GM10266 (cell line): ENCODE measurements around the gene ASCL1.

ENCODE experiments used
- DNase-seq: peaks from one replicate; pipeline ENCODE4 v3.0.0; 2012; ENCODE audit errors: extremely low spot score
- TF ChIP-seq, protein P1 (sequence below): IDR thresholded peaks from 2 replicates; pipeline ENCODE4 v1.5.1; 2012; ENCODE audit warnings: mild to moderate bottlenecking, low read depth; ENCODE audit not compliant: control insufficient read depth, insufficient read depth; ENCODE audit errors: missing control alignments

The ASCL1 gene

DNA sequence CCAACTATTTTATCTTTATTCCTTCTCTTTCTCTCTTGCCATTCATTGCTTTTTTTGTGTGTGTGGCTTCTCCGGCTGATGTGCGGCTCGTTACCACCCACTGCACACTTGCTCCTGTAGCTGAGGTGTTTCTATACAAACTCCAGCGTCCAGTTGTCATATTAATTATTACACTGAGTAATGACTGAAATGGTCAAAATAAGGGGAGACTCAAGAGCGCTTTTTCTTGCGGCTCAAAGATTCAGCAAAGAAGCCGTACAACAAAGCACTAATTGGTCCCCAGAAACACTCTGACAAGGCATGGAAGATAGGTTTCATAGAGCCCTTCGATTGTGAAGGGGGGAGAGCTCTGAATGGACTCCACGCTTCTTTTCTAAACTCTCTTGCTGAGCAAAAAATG lies 5.6 kb upstream of the ASCL1 start:
- DNase-seq: no peak

DNA sequence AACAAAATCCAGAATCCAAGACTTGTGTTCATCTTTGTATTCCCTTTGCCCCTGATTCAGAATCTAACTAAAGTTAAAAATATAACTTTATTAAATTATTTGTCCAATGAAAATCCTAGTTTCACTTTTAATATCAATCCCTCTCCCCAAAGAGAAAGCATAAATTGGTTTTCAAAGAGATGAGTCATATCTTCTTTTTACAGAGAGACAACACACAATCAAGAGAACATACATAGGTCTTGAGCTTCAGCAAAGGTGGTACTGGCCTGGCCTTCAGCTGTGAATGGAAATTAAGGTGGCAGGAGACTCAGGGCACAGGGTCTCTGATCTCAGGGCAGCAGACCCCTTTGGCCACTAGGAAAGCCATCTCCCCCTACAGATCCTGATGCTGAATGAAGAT lies 4.3 kb upstream of the ASCL1 start:
- peak; percentile 71 for DNase-seq
- TF ChIP-seq, protein P1, sequence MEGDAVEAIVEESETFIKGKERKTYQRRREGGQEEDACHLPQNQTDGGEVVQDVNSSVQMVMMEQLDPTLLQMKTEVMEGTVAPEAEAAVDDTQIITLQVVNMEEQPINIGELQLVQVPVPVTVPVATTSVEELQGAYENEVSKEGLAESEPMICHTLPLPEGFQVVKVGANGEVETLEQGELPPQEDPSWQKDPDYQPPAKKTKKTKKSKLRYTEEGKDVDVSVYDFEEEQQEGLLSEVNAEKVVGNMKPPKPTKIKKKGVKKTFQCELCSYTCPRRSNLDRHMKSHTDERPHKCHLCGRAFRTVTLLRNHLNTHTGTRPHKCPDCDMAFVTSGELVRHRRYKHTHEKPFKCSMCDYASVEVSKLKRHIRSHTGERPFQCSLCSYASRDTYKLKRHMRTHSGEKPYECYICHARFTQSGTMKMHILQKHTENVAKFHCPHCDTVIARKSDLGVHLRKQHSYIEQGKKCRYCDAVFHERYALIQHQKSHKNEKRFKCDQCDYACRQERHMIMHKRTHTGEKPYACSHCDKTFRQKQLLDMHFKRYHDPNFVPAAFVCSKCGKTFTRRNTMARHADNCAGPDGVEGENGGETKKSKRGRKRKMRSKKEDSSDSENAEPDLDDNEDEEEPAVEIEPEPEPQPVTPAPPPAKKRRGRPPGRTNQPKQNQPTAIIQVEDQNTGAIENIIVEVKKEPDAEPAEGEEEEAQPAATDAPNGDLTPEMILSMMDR: no peak

More for the DNA sequence above, 5.6 kb upstream of the ASCL1 start:
- TF ChIP-seq, protein P1: no peak

DNA sequence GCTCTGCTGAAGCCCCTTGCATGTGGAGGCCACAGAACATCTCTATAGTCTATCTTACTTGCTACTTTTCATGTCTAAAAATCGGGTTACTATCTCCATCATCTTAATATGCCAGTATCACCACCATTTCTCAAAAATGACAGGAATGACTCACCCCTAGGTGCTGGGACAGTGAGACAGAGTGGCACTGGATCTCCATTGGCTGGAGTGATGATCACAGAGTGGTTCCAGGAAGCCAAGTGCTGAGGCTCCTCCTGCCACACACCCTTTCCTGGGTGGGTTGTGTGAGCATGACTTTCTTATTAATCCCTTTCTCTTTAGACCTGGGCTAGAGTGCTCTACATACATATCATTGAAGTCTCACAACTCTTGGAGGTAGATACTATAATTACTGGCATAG lies 3.3 kb upstream of the ASCL1 start:
- DNase-seq: peak; percentile 48
- TF ChIP-seq, protein P1: no peak

DNA sequence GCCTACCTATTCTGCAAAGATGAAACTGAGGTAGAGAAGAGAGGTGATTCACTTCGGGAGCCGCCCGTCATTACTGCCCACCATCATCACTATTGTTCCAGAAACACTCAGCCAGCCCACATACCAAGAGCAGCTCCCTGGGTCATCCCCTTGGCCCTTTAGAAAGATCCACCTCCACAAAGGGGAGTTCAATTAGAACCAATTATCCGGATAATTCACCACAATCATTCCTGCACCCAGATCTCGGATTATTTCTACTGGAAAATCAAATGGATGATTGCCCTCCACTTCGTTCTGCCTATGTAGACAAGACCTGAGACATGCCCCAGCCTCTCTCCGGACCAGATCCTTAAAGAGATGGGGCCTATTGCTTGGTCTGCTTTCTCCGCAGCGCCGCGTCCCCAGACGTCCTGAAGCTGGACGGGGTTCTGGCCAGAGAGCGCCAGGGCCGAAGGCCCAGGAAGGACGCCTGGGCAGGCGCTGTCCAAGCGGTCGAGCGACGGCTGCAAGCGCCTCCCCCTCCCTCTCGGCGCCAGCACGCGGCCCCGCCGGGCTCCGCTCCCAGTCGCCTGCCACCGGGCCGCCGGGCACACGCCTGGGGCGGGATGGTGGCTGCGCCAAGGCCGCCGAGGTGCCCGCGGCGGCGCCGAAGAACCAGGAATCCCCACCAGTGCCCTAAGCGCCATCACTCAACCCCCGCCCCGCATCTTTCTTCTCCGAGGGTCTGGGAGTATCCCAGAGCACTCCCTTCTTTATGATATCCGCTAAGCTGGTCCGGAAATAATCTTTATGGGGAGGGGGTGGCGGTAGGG lies 1.3 kb upstream of the ASCL1 start:
- TF ChIP-seq, protein P1: no peak
- peak; percentile 36 for DNase-seq

DNA sequence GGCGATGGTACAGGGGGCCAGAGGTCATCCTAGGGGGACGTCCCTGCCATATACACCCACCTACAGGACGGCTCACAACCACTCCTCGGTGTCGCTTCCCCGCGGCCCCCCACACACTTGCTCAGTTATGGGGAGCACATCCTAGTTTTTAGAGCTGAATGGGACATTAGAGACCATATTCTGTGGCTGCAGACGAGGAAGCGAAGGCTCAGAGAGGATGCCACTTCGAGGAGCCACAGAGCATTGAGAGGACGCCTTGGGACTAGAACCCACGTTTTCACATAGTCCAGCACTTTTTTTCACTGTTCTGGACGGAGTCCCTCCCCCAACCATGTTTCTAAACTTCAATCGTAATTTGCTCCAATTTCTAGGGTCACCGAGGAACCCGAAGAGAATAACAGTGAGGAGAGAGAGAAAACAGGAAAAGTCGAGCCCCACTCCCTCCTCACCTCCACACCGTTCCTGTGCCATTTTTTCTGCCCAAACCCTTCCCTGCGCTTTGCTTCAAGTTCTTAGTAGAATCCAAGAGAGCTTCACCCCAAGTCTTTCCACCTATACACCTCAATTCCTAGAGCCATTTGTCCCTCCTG lies 641 bp upstream of the ASCL1 start:
- peak; percentile 41 for DNase-seq
- TF ChIP-seq, protein P1: no peak

DNA sequence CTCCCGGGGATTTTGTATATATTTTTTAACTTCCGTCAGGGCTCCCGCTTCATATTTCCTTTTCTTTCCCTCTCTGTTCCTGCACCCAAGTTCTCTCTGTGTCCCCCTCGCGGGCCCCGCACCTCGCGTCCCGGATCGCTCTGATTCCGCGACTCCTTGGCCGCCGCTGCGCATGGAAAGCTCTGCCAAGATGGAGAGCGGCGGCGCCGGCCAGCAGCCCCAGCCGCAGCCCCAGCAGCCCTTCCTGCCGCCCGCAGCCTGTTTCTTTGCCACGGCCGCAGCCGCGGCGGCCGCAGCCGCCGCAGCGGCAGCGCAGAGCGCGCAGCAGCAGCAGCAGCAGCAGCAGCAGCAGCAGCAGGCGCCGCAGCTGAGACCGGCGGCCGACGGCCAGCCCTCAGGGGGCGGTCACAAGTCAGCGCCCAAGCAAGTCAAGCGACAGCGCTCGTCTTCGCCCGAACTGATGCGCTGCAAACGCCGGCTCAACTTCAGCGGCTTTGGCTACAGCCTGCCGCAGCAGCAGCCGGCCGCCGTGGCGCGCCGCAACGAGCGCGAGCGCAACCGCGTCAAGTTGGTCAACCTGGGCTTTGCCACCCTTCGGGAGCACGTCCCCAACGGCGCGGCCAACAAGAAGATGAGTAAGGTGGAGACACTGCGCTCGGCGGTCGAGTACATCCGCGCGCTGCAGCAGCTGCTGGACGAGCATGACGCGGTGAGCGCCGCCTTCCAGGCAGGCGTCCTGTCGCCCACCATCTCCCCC lies 777 bp downstream of the ASCL1 start:
- TF ChIP-seq, protein P1: peak; percentile 28
- DNase-seq: peak; percentile 72

DNA sequence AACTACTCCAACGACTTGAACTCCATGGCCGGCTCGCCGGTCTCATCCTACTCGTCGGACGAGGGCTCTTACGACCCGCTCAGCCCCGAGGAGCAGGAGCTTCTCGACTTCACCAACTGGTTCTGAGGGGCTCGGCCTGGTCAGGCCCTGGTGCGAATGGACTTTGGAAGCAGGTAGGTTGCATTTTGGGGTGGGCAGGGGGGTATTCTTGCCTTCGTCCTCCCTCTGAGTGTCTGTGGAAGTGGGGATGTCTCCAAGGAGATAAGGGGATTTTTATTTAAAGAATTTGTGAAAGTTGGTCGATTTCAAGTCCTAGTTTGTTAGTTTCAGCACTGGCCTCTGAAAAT lies 1.3 kb downstream of the ASCL1 start:
- no peak for DNase-seq
- TF ChIP-seq, protein P1: no peak
